ENCODE data around the gene CALD1.

GRCh38 chr7:134939136-134939535 is 159.7 kb downstream of the CALD1 start:
- TF ChIP-seq CTCF (IDR thresholded peaks at IDR 0.05; ENCODE audit: low read depth, low read length, poor library complexity, severe bottlenecking) (no peak), EZH2phosphoT487 (IDR thresholded peaks at IDR 0.05; ENCODE audit: borderline replicate concordance, low read length) (no peak)
